HG03457 (cell line): Measurements from ENCODE around the gene DMPK.
A peak's percentile ranks its signal among the peaks of the same experiment; 100 is the strongest.
"Not testable (repeated sequence)": the region's sequence is repeated elsewhere in the genome, so short reads cannot be mapped to it uniquely, and the experiment has no call there.

Experiments used
- ATAC-seq: cut with Tn5 transposase; IDR thresholded peaks from one replicate; pipeline ENCODE4 v1.9.1; 2021; ENCODE audit warnings: moderate number of reproducible peaks; ENCODE audit not compliant: unreplicated experiment

DMPK gene

DNA sequence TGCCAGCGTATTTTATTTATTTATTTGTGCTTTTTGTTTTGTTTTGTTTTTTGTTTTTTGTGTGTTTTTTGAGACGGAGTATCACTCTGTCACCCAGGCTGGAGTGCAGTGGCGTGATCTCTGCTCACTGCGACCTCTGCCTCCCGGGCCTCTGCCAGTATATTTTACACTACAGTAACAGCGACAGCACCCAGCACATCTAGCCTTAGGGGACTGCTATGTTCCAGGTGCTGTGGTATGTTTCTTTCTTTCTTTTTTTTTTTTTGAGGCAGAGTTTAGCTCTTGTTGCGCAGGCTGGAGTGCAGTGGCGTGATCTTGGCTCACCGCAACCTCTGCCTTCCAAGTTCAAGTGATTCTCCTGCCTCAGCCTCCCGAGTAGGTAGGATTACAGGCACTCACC, 30.8 kb downstream of the DMPK start:
- ATAC-seq: not testable (repeated sequence)

DNA sequence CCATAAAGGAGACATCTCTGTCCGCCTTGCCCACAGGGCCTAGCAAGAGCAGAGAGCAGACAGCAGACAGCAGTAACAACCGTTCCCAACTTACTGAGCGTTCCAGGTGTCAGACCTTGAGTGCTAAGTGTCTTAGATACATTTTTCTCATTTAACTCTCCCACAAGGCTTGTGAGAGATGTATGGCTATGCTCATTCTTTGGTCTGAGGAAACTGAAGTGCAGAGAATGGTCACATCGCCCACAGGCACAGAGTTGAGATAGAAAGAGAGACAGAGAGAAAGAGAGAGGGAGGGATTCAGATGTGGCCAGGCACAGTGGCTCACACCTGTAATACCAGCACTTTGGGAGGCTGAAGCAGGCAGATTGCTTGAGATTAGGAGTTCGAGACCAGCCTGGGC, 34.8 kb downstream of the DMPK start:
- no peak for ATAC-seq

DNA sequence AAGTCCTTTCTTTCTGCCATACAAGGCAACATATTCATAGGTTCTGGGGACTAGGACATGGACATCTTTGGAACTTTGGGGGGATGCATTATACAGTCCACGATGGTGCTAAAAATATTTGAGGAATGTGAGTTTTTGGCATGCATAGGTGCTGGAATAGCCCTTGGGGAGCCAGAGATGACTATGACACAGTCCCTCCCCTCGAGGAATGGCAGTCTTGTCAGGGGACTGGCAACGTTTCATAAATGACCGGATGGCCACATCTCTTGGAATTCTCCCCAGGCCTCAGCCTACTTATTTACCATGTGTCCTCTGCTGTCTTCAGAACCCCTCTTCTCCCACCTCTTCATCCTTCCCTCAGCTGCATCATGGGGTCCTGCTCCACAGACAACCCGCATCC, 35.4 kb downstream of the DMPK start:
- no peak for ATAC-seq

DNA sequence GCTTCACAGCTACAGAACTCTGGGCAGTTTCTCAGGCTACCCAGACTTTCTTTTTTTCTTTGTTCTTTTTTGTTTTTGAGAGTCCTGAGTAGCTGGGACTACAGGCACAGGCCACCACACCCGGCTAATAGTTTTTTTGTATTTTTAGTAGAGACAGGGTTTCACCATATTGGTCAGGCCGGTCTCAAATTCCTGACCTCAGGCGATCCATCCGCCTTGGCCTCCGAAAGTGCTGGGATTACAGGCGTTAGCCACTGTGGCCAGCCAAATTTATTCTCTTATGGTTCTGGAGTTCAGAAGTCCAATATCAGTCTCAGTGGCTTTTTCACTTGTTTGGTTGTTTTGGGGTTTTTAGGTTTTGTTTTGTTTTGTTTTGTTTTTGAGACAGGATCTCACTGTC, 36.7 kb downstream of the DMPK start:
- no peak for ATAC-seq

DNA sequence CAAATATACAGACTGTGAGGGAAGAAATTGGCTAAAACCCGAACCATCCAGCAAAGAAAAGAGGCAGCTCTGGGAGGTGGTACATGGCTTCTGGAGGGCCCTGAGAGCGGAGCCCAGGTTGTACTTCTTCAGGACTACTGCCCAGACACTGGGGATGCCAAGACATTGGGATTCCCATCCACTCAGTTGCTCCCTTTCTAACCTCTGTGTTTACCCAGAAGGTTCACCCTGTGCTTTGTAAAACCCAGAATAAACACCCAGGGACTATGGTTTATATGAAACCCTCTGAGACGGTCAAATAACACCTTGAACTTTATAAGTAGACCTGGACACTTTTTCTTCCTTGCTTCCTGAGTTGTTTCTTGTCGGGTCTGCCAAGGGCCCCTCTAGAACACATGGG, 39.3 kb downstream of the DMPK start:
- no peak for ATAC-seq

DNA sequence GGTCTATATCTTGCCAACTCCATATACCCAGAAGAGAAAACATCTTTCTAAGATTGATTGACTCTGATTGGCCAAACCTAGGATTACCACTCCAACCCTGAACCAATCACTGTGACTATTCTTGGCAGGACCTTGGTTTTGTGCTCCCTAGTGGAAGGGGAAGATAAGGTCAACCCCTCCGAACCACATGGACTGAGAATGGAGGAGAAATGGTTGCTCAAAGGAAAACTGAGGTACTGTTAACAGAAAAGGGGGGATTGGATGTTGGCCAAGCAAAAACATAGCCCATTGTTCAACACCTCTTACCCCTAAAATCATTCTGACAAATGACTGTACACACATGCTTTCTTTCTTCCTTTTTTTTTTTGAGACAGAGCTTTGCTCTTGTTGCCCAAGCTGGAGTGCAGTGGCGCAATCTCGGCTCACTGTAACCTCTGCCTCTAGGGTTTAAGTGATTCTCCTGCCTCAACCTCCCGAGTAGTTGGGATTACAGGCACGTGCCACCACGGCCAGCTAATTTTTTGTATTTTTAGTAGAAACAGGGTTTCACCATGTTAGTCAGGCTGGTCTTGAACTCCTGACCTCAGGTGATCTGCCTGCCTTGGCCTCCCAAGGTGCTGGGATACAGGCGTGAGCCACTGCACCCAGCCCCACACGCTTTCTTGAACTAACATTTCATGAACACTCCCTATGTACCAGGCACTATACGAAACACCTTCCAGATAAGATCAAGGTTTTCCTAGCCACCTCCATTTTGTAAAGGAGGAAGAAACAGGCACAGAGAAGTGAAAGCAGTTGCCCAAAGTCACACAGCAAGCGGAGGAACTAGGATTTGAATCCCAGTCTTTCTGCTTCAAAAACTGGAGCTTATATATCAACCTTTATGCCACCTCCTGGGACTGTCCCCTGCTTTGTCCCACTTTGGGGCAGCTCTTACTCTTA, 42.5 kb downstream of the DMPK start:
- ATAC-seq: no peak

DNA sequence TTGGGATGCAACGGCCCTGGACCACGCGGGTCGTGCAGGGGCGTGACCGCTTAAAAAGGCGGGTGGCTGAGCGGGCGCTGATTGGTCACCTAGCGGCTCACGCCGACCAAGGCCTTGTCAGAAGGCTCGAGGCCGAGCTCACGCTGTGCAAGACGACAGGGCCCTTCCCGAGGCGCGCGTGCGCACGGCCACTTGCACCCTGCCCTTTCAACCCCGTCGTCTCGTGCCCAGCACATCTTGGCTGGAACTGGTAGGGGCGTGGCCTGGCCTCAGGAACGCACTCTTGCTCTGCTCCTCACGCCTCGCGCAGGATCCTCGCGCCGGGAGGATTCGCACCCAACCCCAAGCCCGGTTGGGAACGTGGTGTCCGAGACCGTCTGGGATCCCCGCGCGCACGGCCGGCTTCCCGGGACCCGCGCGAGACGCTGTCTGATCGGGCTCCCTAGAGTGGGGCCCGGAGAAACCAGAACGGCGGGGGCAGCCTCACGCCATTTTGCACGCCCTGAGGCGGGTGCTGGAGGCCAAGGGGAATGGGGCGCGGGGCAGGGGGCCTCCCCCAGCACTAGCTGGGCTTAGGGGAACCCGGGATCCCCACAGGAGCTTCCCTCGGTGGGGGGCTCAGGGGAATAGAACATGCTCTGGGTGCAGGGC, 49.0 kb downstream of the DMPK start, which contains the start of gene MEIOSIN:
Gene MEIOSIN (plus strand): TSS at position 280 of the 651 bp plus-strand sequence. CDS start 1,938 bp downstream, outside the sequence.
- ATAC-seq: no peak

DNA sequence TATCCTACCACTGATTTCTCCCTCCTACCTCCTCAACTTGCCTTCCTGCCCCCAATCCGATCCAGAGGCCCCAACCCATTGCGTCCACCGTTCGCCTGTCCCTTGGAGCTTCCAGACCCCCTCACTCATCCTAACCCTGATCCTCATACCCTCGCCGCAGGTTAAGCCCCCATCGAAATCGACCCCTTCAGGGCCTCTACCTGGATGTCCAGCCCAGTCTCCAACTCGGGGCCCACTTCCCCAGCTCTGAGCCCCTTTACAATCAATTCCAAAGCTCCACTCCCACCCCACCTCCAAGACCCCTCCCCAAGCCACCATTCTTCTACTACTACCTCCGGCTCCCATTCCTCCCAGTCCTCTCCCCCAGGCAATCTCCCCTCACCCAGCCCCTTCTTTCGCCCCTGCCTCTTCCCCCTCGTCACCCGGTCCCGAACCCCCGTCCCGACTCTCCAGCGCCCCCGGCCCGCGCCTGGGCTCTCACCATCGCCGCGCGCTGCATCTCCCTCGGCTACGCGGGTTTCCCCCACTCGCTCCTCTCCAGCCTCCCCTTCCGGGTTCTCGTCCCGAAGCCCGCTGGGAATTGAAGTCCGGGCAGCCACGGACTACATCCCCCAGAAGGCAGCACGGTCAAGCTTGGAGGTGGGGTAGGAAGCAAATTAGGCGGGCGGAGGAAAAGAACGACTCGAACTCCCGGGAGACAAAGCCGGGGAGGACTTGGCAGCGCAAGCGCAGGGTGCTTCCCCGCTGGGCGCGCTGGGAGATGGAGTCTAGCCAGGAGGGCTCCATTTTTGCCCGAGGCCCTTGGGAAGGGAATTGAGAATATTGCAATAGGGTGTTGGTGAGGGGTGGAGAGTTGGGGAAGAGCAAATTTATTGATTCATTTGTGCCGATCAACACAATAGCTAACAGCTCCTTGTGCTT, 51.7 kb downstream of the DMPK start, which contains the start of gene FBXO46:
Gene FBXO46 (minus strand): TSS at position 529 of the 921 bp plus-strand sequence. CDS start 17,401 bp downstream, outside the sequence.
- ATAC-seq: peak; percentile 66

DNA sequence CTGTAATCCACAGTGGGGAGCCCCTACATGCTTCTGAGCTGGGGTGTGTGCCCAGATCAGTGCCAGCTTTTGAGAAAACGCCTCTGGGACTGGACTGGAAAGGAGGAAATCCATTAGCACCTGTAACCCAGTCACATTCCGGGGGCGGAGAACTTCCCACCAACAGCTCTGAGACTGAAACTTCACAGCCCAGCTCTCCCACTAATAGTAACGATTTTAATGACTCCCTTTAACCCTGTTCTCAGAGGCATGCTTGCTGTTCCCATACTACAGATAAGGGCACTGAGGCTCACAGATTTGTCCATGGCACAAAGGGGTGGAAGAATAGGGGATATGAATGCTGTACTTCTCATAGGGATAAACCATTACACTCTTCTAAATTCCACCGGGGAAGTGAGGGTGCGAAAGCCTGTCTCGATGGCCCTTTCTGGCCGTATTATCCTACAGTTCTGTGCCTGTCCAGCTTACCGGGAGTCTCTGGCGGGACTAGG, 52.4 kb downstream of the DMPK start:
- no peak for ATAC-seq

DNA sequence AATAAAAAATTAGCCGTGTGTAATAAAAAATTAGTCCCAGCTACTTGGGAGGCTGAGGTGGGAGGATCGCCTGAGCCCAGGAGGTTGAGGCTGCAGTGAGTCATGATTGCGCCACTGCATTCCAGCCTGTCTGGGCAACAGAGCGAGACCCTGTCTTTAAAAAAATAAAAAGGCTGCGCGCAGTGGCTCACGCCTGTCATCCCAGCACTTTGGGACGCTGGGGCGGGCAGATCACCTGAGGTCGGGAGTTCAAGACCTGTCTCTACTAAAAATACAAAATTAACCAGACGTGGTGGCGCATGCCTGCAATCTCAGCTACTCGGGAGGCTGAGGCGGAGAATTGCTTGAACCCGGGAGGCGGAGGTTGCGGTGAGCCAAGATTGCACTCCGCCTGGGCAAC, 53.6 kb downstream of the DMPK start:
- not testable (repeated sequence) for ATAC-seq

DNA sequence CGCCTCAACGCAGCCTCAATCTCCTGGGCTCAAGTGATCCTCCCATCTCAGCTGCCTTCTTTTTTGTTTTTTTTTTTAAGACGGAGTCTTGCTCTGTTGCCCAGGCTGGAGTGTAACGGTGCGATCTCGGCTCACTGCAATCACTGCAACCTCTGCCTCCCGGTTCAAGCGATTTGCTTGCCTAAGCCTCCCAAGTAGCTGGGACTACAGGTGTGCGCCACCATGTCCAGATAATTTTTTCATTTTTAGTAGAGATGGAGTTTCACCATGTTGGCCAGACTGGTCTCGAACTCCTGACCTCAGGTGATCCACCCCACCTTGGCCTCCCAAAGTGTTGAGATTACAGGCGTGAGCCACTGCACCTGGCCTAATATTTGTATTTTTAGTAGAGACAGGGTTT, 62.2 kb downstream of the DMPK start:
- not testable (repeated sequence) for ATAC-seq
